Suppressor macrophage treated with lipopolysaccharide for 4 hours (primary cell): Measurements from ENCODE around the gene SH3BP4.
"Not testable (repeated sequence)": the region's sequence is repeated elsewhere in the genome, so short reads cannot be mapped to it uniquely, and the experiment has no call there.

Experiments used
- DNase-seq: peaks from one replicate; pipeline ENCODE4 v3.0.0-alpha.2; 2020

Gene SH3BP4

GRCh38 chr2:234999740-235000425 lies 48.1 kb downstream of the SH3BP4 start:
- no peak for DNase-seq

- DNase-seq: no peak
These were observed 48.8 kb downstream of the SH3BP4 start for GRCh38 chr2:235000426-235001236.

DNA sequence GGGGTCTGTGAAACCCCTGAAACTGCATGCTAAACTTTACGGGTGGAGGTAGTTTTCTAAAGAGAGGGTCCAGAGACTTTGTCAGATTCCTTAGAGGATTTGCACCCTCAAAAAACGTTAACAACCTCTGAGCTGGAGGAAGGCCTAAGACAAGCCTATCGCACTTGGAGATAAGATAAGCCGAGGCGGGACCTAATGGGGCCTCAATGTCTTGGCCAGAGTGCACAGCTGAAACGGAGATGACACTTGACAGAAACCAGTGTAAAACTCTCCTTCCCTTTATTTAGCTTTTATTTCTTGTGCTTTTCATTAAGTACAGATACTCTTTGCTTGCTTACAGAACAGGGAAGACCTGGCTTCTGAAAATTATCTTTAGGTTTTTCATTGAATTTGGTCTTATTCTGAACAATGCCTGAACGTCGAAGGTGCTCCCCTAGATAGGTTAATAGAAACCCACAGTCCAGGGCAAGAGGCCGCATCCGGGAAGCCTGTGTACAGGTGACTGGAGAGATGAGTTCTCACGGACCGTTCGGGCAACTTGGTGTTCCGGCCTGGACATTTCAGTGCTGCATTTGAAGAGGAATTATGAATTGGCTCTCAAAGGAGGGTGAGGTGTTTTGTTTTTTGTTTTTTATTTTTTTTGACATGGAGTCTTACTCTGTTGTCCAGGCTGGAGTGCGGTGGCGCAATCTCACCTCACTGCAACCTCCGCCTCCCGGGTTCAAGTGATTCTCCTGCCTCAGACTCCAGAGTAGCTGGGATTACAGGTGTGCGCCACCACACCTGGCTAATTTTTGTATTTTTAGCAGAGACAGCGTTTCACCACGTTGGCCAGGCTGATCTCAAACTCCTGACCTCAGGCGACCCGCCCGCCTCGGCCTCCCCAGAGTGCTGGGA lies 49.7 kb downstream of the SH3BP4 start:
- no peak for DNase-seq

DNA sequence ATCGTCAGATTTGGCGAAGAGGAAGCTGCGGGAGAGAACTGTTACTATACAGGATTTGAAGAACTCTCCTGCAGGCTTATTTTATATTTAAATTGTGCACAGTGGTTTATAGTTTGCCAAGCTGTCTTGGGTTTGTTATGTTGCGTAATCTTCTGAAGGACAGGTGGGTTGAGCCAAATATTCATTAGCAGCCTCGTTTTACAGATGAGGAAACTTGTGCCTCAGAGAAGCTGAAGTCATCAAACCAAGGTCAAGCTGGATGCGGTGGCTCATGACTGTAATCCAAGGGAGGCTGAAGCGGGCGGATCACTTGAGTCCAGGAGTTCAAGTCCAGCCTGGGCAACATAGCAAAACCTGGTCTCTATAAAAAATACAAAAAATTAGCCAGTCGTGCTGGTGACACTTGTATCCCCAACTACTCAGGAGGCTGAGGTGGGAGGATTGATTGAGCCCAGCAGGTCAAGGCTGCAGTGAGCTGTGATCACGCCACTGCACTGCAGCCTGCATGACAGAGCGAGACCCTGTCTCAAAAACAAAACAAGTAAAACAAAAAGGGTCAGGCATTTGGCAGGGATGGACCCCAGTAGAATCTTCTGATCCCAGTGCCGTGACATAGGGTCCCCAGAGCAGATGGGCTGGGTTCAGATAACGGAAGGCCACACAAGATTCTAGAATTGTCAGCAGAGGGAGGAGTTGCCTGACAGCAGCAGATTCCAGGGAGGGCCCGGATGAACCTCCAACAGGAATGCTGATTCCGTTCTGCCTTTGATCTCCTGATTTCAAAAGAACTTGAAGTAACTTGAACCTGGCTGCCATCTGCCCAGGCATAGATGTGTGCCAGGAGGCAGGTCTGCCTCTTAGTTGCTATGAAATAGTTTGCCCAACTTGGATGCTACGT lies 50.6 kb downstream of the SH3BP4 start:
- DNase-seq: no peak

DNA sequence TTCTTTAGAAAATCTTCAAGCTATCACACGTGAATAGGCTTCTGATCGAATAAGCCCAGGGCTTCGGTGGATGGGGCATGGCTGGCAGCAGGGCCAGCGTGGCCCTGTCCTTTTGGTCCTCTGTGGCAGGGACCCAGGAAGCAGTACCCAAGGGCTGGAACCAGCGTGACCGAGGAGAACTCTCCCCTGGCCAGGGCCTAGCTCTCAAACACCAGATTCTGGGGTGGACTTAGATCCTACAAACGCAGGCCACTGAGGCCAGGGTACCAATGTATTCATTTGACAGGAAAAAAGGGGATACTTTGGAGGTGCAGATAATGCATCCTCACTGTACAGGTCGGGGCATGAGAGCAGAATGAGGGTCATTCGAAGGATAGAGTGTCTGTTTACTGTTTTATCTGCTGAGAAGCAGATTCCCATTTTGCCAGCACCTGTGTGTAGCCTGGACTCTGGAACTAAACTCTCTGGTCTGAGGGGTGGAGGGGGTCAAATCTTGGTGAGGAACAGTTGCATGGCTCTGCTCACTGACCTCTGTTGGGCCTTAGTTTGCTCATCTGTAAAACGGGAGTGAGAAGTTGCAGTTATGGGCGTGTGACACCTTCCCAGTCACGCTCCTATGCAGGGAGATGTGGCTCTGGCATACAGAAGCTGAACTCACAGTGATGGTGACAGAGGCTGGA lies 51.4 kb downstream of the SH3BP4 start:
- DNase-seq: no peak

DNA sequence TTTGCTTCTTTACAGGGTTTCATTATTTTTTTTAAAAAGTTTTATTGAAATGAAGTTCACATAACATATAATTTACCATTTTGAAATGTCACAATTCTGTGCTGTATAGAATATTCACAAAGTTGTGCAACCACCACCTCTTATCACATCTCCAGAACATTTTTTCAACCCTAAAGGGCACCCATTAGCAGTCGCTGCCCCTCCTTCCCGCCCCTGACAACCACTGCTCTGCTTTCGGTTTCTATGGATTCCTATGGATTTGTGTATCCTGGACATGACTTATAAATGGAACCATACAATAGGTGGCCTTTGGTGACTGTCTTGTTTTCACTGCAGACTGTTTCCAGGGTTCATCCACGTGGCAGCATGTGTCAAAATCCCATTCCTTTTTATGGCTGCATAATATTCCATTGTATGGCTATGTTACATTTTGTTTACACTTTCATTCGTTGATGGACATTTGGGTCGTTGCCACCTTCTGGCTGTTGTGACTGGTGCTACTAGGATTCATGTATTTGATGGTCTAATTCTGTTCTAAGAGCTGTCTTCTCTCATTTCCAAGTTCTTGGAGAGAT lies 52.6 kb downstream of the SH3BP4 start:
- no peak for DNase-seq

GRCh38 chr2:235005023-235005422 lies 53.2 kb downstream of the SH3BP4 start:
- no peak for DNase-seq

- no peak for DNase-seq
These were observed 53.9 kb downstream of the SH3BP4 start for GRCh38 chr2:235005603-235006259.

- no peak for DNase-seq
These were observed 54.6 kb downstream of the SH3BP4 start for GRCh38 chr2:235006461-235006860.

- no peak for DNase-seq
These were observed 55.2 kb downstream of the SH3BP4 start for GRCh38 chr2:235006986-235007385.

GRCh38 chr2:235007664-235008457 lies 56.0 kb downstream of the SH3BP4 start:
- DNase-seq: no peak

- no peak for DNase-seq
These were observed 56.8 kb downstream of the SH3BP4 start for GRCh38 chr2:235008584-235009044.

GRCh38 chr2:235009081-235009480 lies 57.3 kb downstream of the SH3BP4 start:
- no peak for DNase-seq

DNA sequence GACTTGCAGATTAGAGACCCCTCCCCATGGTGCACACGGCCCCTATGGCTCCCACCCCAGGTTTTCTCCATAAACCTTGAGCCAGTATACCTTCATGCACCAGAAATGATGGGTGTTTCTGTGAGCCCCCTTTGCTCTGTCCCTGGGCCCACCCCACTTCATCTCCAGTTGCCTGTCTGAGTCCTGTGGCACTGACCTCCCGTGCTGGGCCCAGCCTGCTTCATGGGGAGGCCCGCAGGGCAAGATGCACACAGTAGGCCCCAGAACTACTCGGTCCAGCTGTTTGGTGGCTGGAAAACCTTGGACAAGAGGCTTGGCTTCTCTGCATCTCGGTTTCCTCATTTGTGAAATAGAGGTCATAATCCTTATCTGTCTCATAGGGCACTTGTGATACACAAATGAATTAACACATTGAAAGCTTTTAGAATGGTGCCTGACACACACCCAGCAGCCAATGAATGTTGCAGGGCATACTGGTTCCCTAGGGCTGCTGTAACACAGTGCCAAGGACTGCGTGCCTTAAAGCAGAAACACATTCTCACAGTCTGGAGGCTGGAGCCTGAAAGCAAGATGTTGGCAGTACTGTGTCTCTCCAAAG lies 58.4 kb downstream of the SH3BP4 start:
- DNase-seq: no peak

DNA sequence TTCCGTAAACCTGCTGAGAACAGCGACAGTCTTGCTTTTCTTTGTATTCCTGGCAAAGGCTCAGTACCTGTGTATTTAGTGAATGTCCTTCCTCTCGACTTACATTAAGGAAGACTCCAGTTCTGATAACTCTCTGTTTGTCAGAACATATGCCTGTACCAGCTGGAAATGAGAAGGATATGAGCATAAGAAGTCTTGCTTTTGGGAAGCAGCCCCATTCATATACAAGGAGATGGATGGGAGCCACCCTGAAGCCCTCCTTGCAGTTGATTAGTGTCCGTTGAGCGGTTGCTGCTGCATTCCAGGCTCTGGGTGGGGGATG lies 59.8 kb downstream of the SH3BP4 start:
- DNase-seq: no peak

DNA sequence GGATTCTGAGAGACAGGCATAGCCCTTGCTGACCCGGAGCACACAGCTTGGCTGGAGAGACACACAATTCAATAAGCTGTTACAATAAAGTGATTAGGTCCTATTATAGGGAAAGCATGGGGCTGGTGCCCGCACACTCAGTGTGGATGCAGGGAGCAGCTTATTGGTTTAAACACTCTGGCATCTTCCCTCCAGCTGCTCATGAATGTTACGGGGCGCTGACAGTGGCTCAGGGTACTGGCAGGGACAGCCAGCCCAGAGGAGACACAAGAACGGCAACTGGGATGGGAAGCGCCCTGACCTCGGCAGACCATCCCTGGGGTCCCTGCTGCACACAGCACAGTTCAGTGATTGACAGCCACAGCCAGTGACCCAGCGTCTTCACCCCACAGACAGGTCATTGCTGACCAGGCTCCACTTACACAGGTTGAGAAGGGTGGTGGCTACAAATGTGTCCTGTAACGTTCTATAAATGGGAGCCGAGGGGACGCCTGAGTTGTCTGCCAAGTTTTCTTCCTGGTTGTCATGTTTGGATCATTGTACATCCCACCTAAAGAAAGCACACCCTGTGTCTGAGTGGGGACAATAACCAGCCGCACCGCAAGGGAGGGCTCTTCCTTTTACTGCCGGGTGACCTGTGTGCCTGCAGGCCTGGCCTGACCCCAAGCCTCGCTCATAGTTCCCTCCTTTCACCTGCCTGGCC lies 60.3 kb downstream of the SH3BP4 start:
- DNase-seq: no peak

DNA sequence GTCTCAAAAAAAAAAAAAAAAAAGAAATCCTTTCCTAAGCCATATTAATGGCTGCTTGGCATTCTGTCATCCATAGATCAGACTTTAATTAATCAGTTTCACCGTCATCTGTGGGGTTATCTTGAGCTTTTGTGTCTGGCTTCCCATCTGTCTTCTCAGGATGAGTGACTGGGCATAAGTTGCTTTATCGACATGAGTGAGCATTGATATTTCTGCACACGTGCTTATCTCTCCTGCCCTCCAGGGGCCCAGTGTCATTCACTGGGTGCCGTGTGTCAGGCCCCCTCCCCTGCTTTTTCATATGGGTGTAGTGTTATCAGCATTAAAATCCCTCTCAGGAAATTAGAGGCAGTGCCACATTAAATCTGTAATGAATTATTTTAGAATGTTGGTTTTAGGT lies 65.6 kb downstream of the SH3BP4 start:
- DNase-seq: no peak

GRCh38 chr2:235018838-235019237 lies 67.0 kb downstream of the SH3BP4 start:
- no peak for DNase-seq

DNA sequence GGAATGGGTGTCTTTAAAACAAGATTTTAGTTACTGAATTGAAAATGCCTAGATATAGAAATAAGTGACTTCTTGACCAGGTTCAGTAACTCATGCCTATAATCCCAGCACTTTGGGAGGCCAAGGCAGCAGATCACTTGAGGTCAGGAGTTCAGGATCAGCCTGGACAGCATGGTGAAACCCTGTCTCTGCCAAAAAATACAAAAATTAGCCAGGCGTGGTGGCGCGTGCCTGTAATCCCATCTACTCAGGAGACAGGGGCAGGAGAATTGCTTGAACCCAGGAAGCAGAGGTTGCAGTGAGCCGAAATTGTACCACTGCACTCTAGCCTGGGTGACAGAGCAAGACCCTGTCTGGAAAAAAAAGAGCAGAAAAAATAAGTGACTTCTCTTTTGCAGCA lies 68.3 kb downstream of the SH3BP4 start:
- DNase-seq: not testable (repeated sequence)
